ENCODE results near the gene ACBD6. TPM values are rescaled to one million over a fixed set of nuclear protein-coding genes. Genes with fewer than 3 reads are reported as not detected.
A peak's percentile ranks its signal among the peaks of the same experiment; 100 is the strongest.

ACBD6 gene
- total RNA-seq, 1 donor from 2014 or later, result 57.5 TPM

GRCh38 chr1:180311011-180311730, 191.2 kb downstream of the ACBD6 start:
- H3K27ac Mint-ChIP-seq (ENCODE audit: unreplicated experiment), result no peak overlapping the region
- DNase-seq (ENCODE audit: extremely low spot score, unreplicated experiment), result no peak
- no peak for TF ChIP-seq CTCF (IDR thresholded peaks at IDR 0.05)
- no peak overlapping the region for H3K4me3 Mint-ChIP-seq (ENCODE audit: unreplicated experiment)
- H3K4me1 Mint-ChIP-seq (ENCODE audit: unreplicated experiment), result peaks cover 31% of the 10 kb centered on the region
- no peaks in the 10 kb centered on the region for H3K27me3 Mint-ChIP-seq (ENCODE audit: unreplicated experiment)
- H3K9me3 Mint-ChIP-seq (ENCODE audit: unreplicated experiment), result no peaks in the 10 kb centered on the region
- peaks cover 5% of the 10 kb centered on the region for H3K36me3 Mint-ChIP-seq (ENCODE audit: unreplicated experiment)

GRCh38 chr1:180310095-180310494, 192.3 kb downstream of the ACBD6 start:
- no peak overlapping the region for H3K4me3 Mint-ChIP-seq (ENCODE audit: unreplicated experiment)
- no peaks in the 10 kb centered on the region for H3K27me3 Mint-ChIP-seq (ENCODE audit: unreplicated experiment)
- no peak for DNase-seq (ENCODE audit: extremely low spot score, unreplicated experiment)
- TF ChIP-seq CTCF (IDR thresholded peaks at IDR 0.05), result no peak
- H3K4me1 Mint-ChIP-seq (ENCODE audit: unreplicated experiment), result peaks cover 31% of the 10 kb centered on the region
- H3K9me3 Mint-ChIP-seq (ENCODE audit: unreplicated experiment), result no peaks in the 10 kb centered on the region
- H3K36me3 Mint-ChIP-seq (ENCODE audit: unreplicated experiment), result peaks cover 5% of the 10 kb centered on the region
- peak overlapping the region; percentile 87 for H3K27ac Mint-ChIP-seq (ENCODE audit: unreplicated experiment)

- H3K27ac Mint-ChIP-seq (ENCODE audit: unreplicated experiment), result peak overlapping the region; percentile 87
- H3K36me3 Mint-ChIP-seq (ENCODE audit: unreplicated experiment), result peaks cover 5% of the 10 kb centered on the region
- H3K4me1 Mint-ChIP-seq (ENCODE audit: unreplicated experiment), result peaks cover 31% of the 10 kb centered on the region
- TF ChIP-seq CTCF (IDR thresholded peaks at IDR 0.05), result no peak
- no peak for DNase-seq (ENCODE audit: extremely low spot score, unreplicated experiment)
- H3K9me3 Mint-ChIP-seq (ENCODE audit: unreplicated experiment), result no peaks in the 10 kb centered on the region
- H3K27me3 Mint-ChIP-seq (ENCODE audit: unreplicated experiment), result no peaks in the 10 kb centered on the region
- H3K4me3 Mint-ChIP-seq (ENCODE audit: unreplicated experiment), result no peak overlapping the region
Measured at GRCh38 chr1:180309338-180309737, 193.0 kb downstream of the ACBD6 start.

- Mint-ChIP-seq H3K27me3 (ENCODE audit: unreplicated experiment) (no peaks in the 10 kb centered on the region), H3K27ac (ENCODE audit: unreplicated experiment) (no peak overlapping the region)
- no peak for DNase-seq (ENCODE audit: extremely low spot score, unreplicated experiment)
Measured at GRCh38 chr1:180301135-180301742, 201.1 kb downstream of the ACBD6 start.

More at GRCh38 chr1:180301135-180301742, 201.1 kb downstream of the ACBD6 start:
- TF ChIP-seq CTCF (IDR thresholded peaks at IDR 0.05), result no peak
- no peak overlapping the region for H3K4me3 Mint-ChIP-seq (ENCODE audit: unreplicated experiment)
- no peaks in the 10 kb centered on the region for H3K36me3 Mint-ChIP-seq (ENCODE audit: unreplicated experiment)
- H3K9me3 Mint-ChIP-seq (ENCODE audit: unreplicated experiment), result no peaks in the 10 kb centered on the region
- peaks cover 10% of the 10 kb centered on the region for H3K4me1 Mint-ChIP-seq (ENCODE audit: unreplicated experiment)

Data from osteocyte (in vitro differentiated cells).